MCF 10A (cell line): ENCODE measurements around the gene SPINK4. TPM values are rescaled to one million over a fixed set of nuclear protein-coding genes. Genes with fewer than 3 reads are reported as not detected.

Source experiments
- BruUV-seq: library from RNA; stranded (reverse); fragments of 400-500 nt; replicated peaks from 2 replicates; lab custom pipeline; 2021; lab: Mats Ljungman, UMichigan
- CTCF ChIA-PET: fragments of 300-600 bp; sonication (Branson Sonifier 250); formaldehyde crosslinking; extraction: SDS; loops from one replicate; lab custom pipeline; 2021; ENCODE audit warnings: antibody characterized with exemption, inconsistent platforms; lab: Yijun Ruan, JAX
- POLR2A ChIA-PET: fragments of 300-600, 350-650 bp; sonication (Branson Sonifier 250); formaldehyde crosslinking; extraction: SDS; loops from one replicate; lab custom pipeline; 2020; ENCODE audit warnings: antibody characterized with exemption, inconsistent platforms; lab: Yijun Ruan, JAX
- DNase-seq: peaks from one replicate; pipeline ENCODE4 v3.0.0-alpha.2; 2018; ENCODE audit not compliant: unreplicated experiment
- H3K27ac Mint-ChIP-seq: one replicate; pipeline ENCODE4 v1.8.0; 2022; ENCODE audit warnings: mild to moderate bottlenecking, low read depth, mixed read lengths; ENCODE audit not compliant: unreplicated experiment
- H3K27me3 Mint-ChIP-seq: one replicate; pipeline ENCODE4 v1.8.0; 2022; ENCODE audit warnings: mixed read lengths; ENCODE audit not compliant: insufficient read depth, unreplicated experiment
- H3K36me3 Mint-ChIP-seq: one replicate; pipeline ENCODE4 v1.8.0; 2022; ENCODE audit warnings: mild to moderate bottlenecking, moderate library complexity, mixed read lengths; ENCODE audit not compliant: insufficient read depth, unreplicated experiment
- H3K4me1 Mint-ChIP-seq: one replicate; pipeline ENCODE4 v1.8.0; 2022; ENCODE audit warnings: mixed read lengths; ENCODE audit not compliant: insufficient read depth, unreplicated experiment
- H3K4me3 Mint-ChIP-seq: one replicate; pipeline ENCODE4 v1.8.0; 2022; ENCODE audit warnings: mild to moderate bottlenecking, moderate library complexity, mixed read lengths; ENCODE audit not compliant: unreplicated experiment
- H3K9me3 Mint-ChIP-seq: one replicate; pipeline ENCODE4 v1.8.0; 2022; ENCODE audit warnings: mixed read lengths; ENCODE audit not compliant: unreplicated experiment
- intact Hi-C: fragments of 100-400 bp; cut with micrococcal nuclease; formaldehyde crosslinking; loops from 2 replicates; pipeline ENCODE4 v1.14.1; 2022
- total RNA-seq: library from RNA; stranded (reverse); gene quantifications from 2 replicates; pipeline ENCODE4 v1.2.3, GENCODE V29; 2022
- TF ChIP-seq, protein P1 (sequence below): fragments of 200-600 bp; IDR thresholded peaks from one replicate; pipeline ENCODE4 v1.8.0; 2022; ENCODE audit warnings: antibody characterized with exemption, mild to moderate bottlenecking; ENCODE audit not compliant: unreplicated experiment

The SPINK4 gene
- total RNA-seq, 1 experiment from 2014 or later, result not detected

GRCh38 chr9:33202552-33203201 is 37.3 kb upstream of the SPINK4 start:
- Mint-ChIP-seq H3K36me3 (no peaks in the 10 kb centered on the region), H3K27me3 (peaks cover 10% of the 10 kb centered on the region), H3K27ac (no peak overlapping the region), H3K4me3 (no peak overlapping the region), H3K9me3 (no peaks in the 10 kb centered on the region), H3K4me1 (no peaks in the 10 kb centered on the region)
- POLR2A ChIA-PET, result no interaction called here
- DNase-seq, result no peak
- TF ChIP-seq, protein P1, sequence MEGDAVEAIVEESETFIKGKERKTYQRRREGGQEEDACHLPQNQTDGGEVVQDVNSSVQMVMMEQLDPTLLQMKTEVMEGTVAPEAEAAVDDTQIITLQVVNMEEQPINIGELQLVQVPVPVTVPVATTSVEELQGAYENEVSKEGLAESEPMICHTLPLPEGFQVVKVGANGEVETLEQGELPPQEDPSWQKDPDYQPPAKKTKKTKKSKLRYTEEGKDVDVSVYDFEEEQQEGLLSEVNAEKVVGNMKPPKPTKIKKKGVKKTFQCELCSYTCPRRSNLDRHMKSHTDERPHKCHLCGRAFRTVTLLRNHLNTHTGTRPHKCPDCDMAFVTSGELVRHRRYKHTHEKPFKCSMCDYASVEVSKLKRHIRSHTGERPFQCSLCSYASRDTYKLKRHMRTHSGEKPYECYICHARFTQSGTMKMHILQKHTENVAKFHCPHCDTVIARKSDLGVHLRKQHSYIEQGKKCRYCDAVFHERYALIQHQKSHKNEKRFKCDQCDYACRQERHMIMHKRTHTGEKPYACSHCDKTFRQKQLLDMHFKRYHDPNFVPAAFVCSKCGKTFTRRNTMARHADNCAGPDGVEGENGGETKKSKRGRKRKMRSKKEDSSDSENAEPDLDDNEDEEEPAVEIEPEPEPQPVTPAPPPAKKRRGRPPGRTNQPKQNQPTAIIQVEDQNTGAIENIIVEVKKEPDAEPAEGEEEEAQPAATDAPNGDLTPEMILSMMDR, result no peak
- intact Hi-C loops, result no loop called here
- BruUV-seq, result no TSS peak
- CTCF ChIA-PET, result interaction anchor here (0.6 to 1.3 kb wide), 3 partner anchors 9 to 117 kb away, joined by 3 to 4 read pairs (median 3); no protein-coding TSS in a partner anchor

DNA sequence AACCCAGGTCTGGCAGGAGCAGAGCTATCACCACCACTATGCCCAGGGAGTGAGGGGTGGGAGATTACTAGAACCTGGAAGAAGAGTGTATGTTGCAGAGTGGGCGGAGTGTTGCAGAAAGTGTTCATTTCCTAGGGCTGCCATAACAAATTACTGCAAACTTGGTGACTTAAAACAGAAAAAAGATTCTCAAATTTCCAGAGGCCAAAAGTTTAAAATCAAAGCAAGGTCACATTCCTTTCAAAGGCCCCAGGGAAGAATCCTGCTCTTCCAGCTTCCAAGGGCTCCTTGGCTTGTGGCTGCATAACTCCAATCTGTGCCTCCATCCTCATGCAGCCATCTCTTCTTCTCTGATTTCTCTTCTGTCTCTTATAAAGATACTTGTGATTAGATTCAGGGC is 30.6 kb upstream of the SPINK4 start:
- DNase-seq, result no peak
- Mint-ChIP-seq H3K27me3 (peaks cover 3% of the 10 kb centered on the region), H3K9me3 (no peaks in the 10 kb centered on the region), H3K4me1 (peaks cover 20% of the 10 kb centered on the region), H3K36me3 (no peaks in the 10 kb centered on the region), H3K4me3 (no peak overlapping the region), H3K27ac (no peak overlapping the region)
- TF ChIP-seq, protein P1, result no peak
- intact Hi-C loops, result no loop called here
- POLR2A ChIA-PET, result interaction anchor here (1.2 kb wide), 1 partner anchor 46 kb away, joined by 4 read pairs; no protein-coding TSS in a partner anchor
- CTCF ChIA-PET, result interaction anchor here (1.1 kb wide), 1 partner anchor 16 kb away, joined by 4 read pairs; no protein-coding TSS in a partner anchor
- BruUV-seq, result no TSS peak

GRCh38 chr9:33210006-33210715 is 29.8 kb upstream of the SPINK4 start:
- Mint-ChIP-seq H3K9me3 (no peaks in the 10 kb centered on the region), H3K4me3 (no peak overlapping the region), H3K27me3 (no peaks in the 10 kb centered on the region), H3K27ac (no peak overlapping the region), H3K4me1 (peaks cover 20% of the 10 kb centered on the region), H3K36me3 (no peaks in the 10 kb centered on the region)
- intact Hi-C loops, result no loop called here
- POLR2A ChIA-PET, result interaction anchor here (1.2 kb wide), 1 partner anchor 47 kb away, joined by 4 read pairs; no protein-coding TSS in a partner anchor
- TF ChIP-seq, protein P1, result no peak
- no peak for DNase-seq
- CTCF ChIA-PET, result interaction anchor here (0.7 to 1.1 kb wide), 2 partner anchors 16 to 17 kb away, joined by 4 to 5 read pairs; no protein-coding TSS in a partner anchor
- BruUV-seq, result no TSS peak
